ENCODE results near the gene ACMSD. TPM values are rescaled to one million over a fixed set of nuclear protein-coding genes. Genes with fewer than 3 reads are reported as not detected.

The ACMSD gene
- total RNA-seq, 2 experiments from 2014 or later, result not detected

Small RNAs within 50 kb of the gene (microRNA-seq; reads per million reads assigned to microRNA genes)
- not detected for gene MIR5590 (ENCODE audit: borderline replicate concordance)

Other genes with a start within 250 kb of the ACMSD start
- gene TMEM163, start 119.6 kb upstream of the ACMSD start, total RNA-seq, result under 1 TPM in 1 of 2 experiments, not detected in 1; 0.11 TPM
- 10 to 100 TPM; 29.3 to 36.6 TPM for gene CCNT2, start 80.2 kb downstream of the ACMSD start, total RNA-seq
- gene MAP3K19, start 208.8 kb downstream of the ACMSD start, total RNA-seq, result not detected
- gene RAB3GAP1, start 213.7 kb downstream of the ACMSD start, total RNA-seq, result 10 to 100 TPM; 34.5 to 39.8 TPM

Measured in activated CD4-positive, alpha-beta T cell treated with anti-CD3 and anti-CD28 coated beads for 36 hours (primary cell).